ENCODE data around the gene FIGNL2. TPM values are rescaled to one million over a fixed set of nuclear protein-coding genes. Genes with fewer than 3 reads are reported as not detected.

Gene FIGNL2
- total and polyA plus RNA-seq, 8 donors = 0.09 to 0.47 (median 0.15) TPM

DNA sequence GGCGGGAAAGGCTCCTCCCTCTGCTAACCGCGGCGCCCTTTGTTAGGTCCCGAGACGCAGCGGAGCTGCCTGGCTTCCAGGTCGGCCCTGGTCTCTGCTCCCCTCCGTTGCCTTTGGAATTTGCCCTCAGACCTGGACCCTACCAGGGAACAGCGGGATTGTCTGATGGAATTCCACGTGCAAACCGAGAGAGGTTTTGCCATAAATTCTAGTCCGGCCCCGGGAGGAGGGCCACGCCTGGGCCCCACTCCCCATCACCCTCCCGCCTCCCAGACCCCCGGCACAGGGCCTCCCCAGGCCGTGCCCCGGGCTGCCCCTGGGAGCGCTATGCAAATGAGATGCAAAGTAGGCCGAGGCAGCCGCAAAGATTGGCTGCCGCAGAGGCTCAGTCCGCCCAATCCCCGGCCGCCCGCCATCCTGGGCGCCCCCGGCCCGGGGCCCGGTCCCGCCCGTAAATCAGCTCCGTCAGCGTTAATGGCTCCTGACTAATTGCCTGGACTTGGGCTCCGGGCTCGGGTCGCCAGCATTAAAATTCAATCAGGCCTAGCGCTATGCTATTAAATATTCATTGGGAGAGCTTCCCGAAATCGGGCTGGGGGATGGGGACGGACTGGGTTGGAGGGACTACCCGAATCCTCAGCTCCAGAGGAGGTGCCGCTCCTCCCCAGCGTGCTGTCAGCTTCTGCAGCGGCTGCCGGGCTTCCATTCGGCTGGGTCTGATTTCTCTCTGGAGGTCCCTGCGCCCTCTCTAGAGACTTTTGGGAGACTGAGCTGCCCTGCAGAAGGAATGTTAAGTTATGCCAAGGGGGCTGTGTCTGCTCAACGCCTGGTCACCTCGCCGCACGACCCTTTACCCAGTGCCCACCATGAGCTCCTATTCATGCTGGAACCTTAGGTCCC lies 15.7 kb upstream of the FIGNL2 start:
- ATAC-seq = peak; percentile 17 to 61 (median 46)
- Histone ChIP-seq H3K36me3 (no peaks in the 10 kb centered on the region), H3K4me1 (no peaks in the 10 kb centered on the region), H3K4me3 (peak overlapping the region in 1 of 4 donors; percentile 29), H3K27ac (no peak overlapping the region), H3K27me3 (no peaks in the 10 kb centered on the region), H3K9me3 (no peaks in the 10 kb centered on the region)
- intact Hi-C loops (cut with DNase I) = no loop called here
- no peak for FAIRE-seq
- peak in 1 of 6 donors; percentile 60 for DNase-seq
- WGBS, 2 donors = 18 to 23% methylated on average over 53 of the region's 53 CpGs
- TF ChIP-seq, protein P1, sequence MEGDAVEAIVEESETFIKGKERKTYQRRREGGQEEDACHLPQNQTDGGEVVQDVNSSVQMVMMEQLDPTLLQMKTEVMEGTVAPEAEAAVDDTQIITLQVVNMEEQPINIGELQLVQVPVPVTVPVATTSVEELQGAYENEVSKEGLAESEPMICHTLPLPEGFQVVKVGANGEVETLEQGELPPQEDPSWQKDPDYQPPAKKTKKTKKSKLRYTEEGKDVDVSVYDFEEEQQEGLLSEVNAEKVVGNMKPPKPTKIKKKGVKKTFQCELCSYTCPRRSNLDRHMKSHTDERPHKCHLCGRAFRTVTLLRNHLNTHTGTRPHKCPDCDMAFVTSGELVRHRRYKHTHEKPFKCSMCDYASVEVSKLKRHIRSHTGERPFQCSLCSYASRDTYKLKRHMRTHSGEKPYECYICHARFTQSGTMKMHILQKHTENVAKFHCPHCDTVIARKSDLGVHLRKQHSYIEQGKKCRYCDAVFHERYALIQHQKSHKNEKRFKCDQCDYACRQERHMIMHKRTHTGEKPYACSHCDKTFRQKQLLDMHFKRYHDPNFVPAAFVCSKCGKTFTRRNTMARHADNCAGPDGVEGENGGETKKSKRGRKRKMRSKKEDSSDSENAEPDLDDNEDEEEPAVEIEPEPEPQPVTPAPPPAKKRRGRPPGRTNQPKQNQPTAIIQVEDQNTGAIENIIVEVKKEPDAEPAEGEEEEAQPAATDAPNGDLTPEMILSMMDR (IDR thresholded peaks at IDR 0.05) = no peak

DNA sequence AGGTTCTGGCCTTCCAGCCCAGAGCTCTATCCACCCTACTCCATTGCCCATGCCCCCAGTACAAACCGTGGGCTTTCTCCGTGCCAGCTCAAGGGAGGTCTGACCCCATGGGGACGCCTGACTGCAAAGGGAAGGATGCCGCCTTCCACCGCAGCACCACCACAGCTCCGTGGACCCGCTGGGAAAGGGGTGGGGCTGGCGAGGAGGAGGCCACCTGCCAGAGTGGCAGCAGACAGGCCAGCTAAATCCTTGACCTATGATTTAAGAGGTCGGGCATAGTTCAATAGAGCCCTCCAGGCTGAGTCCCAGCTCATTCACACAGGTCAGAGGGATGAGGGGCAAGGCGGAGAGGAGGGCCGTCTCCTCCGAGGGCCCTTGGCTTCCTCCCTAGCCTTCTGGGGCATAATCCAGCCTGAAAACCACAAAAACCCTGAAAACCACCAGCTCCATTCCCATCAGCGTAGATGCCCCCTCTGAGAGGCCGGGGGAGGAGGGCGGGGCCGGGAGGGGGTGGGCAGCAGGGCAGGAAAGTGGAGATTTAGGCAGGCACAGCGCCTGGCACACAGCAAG lies 14.9 kb upstream of the FIGNL2 start:
- Histone ChIP-seq H3K4me1 (no peaks in the 10 kb centered on the region), H3K36me3 (no peaks in the 10 kb centered on the region), H3K27ac (no peak overlapping the region), H3K27me3 (no peaks in the 10 kb centered on the region), H3K9me3 (no peaks in the 10 kb centered on the region), H3K4me3 (peak overlapping the region in 1 of 4 donors; percentile 29)
- ATAC-seq (peak in 1 of 4 donors; percentile 9), FAIRE-seq (no peak), DNase-seq (peak in 1 of 6 donors; percentile 47)
- TF ChIP-seq, protein P1 (IDR thresholded peaks at IDR 0.05) = no peak
- intact Hi-C loops (cut with DNase I) = no loop called here
- WGBS, 2 donors = 43 to 45% methylated on average over 15 to 17 of the region's 17 CpGs

- DNase-seq (peak in 1 of 6 donors; percentile 13), ATAC-seq (no peak), FAIRE-seq (no peak)
- intact Hi-C loops (cut with DNase I) = no loop called here
- Histone ChIP-seq H3K4me3 (no peak overlapping the region), H3K9me3 (no peaks in the 10 kb centered on the region), H3K27ac (no peak overlapping the region), H3K36me3 (no peaks in the 10 kb centered on the region), H3K4me1 (no peaks in the 10 kb centered on the region), H3K27me3 (no peaks in the 10 kb centered on the region)
- TF ChIP-seq, protein P1 (IDR thresholded peaks at IDR 0.05) = no peak
- WGBS, 2 donors = 83 to 87% methylated on average over 4 of the region's 4 CpGs
These were observed 14.4 kb upstream of the FIGNL2 start for GRCh38 chr12:51862947-51863346.

DNA sequence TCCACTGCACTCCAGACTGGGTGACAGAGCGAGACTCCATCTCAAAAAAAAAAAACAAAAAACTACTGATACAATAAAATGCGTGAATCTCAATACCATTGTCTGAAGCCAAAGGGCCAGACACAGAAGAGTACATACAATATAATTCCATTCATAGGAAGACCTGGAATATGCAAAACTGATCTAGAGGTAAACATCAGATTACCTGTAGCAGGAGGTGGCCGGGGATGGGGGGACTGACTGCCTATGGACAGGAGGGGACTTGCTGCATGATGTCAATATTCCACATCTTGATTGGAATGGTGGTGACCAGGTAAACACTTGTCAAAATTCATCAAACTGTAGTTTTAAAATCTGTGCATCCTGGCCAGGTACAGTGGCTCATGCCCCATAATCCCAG lies 12.5 kb upstream of the FIGNL2 start:
- Histone ChIP-seq H3K27me3 (no peaks in the 10 kb centered on the region), H3K4me3 (no peak overlapping the region), H3K4me1 (no peaks in the 10 kb centered on the region), H3K9me3 (no peaks in the 10 kb centered on the region), H3K36me3 (no peaks in the 10 kb centered on the region), H3K27ac (no peak overlapping the region)
- TF ChIP-seq, protein P1 (IDR thresholded peaks at IDR 0.05) = no peak
- no peak for ATAC-seq
- intact Hi-C loops (cut with DNase I) = no loop called here
- no peak for DNase-seq
- WGBS, 2 donors = 87 to 94% methylated on average over 3 of the region's 3 CpGs
- no peak for FAIRE-seq
